NCI-H1930 (cell line): ENCODE results near the gene TACR2.

ENCODE experiments used
- DNase-seq, 2 experiments: peaks; one replicate each; lab custom pipeline; 2025; lab: John Stamatoyannopoulos, UW

TACR2 gene

GRCh38 chr10:69419096-69419743 is 2.5 kb upstream of the TACR2 start:
- no peak for DNase-seq

GRCh38 chr10:69418052-69418752 is 1.5 kb upstream of the TACR2 start:
- no peak for DNase-seq

GRCh38 chr10:69417542-69417941 is 824 bp upstream of the TACR2 start:
- no peak for DNase-seq

- no peak for DNase-seq
Measured at GRCh38 chr10:69415951-69416350, 767 bp downstream of the TACR2 start.

GRCh38 chr10:69415049-69415448 is 1.7 kb downstream of the TACR2 start:
- no peak for DNase-seq

- DNase-seq = no peak
Measured at GRCh38 chr10:69414036-69415018, 2.4 kb downstream of the TACR2 start.

- DNase-seq = peak in 1 of 2 experiments; percentile 4
Measured at GRCh38 chr10:69413221-69413865, 3.4 kb downstream of the TACR2 start.

- DNase-seq = no peak
Measured at GRCh38 chr10:69412232-69412790, 4.4 kb downstream of the TACR2 start.

- DNase-seq = no peak
Measured at GRCh38 chr10:69411476-69411875, 5.2 kb downstream of the TACR2 start.

- DNase-seq = no peak
Measured at GRCh38 chr10:69410487-69410886, 6.2 kb downstream of the TACR2 start.

GRCh38 chr10:69409968-69410367 is 6.8 kb downstream of the TACR2 start:
- no peak for DNase-seq

- DNase-seq = no peak
Measured at GRCh38 chr10:69409176-69409495, 7.6 kb downstream of the TACR2 start.

- peak; percentile 81 to 84 for DNase-seq
Measured at GRCh38 chr10:69408318-69409175, 8.2 kb downstream of the TACR2 start.

GRCh38 chr10:69407621-69408301 is 9.0 kb downstream of the TACR2 start:
- no peak for DNase-seq

GRCh38 chr10:69406816-69407580 is 9.7 kb downstream of the TACR2 start:
- DNase-seq = no peak

- DNase-seq = no peak
Measured at GRCh38 chr10:69406302-69406811, 10.4 kb downstream of the TACR2 start.

- no peak for DNase-seq
Measured at GRCh38 chr10:69405221-69405620, 11.5 kb downstream of the TACR2 start.

GRCh38 chr10:69404786-69405185 is 11.9 kb downstream of the TACR2 start:
- DNase-seq = no peak

- DNase-seq = no peak
Measured at GRCh38 chr10:69403519-69403918, 13.2 kb downstream of the TACR2 start.
